ENCODE results near the gene GSTP1.
A peak's percentile ranks its signal among the peaks of the same experiment; 100 is the strongest.

The GSTP1 gene

DNA sequence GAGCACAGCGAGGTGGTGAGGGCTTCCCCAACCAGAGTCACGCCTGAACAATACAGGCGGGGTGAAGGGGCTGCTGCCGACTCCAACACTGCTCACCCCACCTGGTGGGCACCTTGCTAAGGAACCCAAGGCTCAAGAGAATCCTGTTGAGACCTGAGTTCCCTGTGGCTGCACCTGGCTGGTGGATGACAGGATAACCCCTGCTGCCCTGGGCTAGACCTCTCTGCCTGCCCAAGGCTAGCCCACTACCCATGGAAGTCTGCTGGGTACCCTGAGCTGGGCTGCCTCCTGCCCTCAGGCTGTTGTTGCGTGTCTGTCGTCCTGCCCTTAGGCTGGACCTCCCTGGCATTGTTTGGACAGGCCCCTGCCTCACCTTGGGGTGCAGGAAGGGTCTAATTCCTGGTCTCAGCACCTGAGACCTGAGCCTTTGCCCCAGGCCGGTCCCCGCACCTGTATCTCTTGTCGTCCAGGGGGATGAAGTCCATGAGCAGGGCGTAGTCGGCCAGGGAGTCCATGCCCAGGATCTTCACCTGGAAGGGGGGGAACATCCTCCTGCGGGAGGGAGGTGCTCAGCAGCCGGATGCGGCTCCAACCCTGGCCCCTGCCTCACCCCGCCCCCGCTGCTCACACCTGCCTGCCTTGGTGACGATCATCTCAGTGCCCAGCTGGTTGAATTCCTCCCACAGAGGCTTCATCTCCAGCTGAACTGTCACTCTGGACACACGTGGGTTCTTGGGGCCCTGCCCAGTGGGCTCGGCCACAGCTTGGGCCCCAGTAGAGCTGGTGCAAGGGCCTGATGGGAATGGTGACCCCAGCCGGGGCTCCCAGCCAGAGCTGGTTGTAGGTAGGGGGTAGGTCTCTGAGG, 51.0 kb downstream of the GSTP1 start:
- TF ChIP-seq ZFX (IDR thresholded peaks at IDR 0.05), result no peak
- TF ChIP-seq, protein P1, sequence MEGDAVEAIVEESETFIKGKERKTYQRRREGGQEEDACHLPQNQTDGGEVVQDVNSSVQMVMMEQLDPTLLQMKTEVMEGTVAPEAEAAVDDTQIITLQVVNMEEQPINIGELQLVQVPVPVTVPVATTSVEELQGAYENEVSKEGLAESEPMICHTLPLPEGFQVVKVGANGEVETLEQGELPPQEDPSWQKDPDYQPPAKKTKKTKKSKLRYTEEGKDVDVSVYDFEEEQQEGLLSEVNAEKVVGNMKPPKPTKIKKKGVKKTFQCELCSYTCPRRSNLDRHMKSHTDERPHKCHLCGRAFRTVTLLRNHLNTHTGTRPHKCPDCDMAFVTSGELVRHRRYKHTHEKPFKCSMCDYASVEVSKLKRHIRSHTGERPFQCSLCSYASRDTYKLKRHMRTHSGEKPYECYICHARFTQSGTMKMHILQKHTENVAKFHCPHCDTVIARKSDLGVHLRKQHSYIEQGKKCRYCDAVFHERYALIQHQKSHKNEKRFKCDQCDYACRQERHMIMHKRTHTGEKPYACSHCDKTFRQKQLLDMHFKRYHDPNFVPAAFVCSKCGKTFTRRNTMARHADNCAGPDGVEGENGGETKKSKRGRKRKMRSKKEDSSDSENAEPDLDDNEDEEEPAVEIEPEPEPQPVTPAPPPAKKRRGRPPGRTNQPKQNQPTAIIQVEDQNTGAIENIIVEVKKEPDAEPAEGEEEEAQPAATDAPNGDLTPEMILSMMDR (conservative IDR thresholded peaks at IDR 0.05), result no peak
- H3K27ac ChIP-seq, result peak overlapping the region; percentile 93

DNA sequence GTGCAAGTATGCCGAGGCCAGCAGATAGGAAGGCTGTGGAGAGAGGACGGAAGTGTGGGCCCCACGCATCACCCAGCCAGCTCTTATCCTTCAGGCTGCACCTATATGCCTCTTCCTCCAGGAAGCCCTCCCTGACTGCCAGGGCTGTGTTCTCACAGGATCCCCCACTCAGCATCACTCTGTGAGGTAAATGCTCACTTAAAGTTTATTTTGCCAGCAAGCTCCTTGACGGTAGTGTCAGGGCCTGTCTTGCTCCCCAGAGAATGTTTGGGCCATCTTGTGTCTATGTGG, 51.6 kb downstream of the GSTP1 start:
- H3K27ac ChIP-seq, result peak overlapping the region; percentile 93
- TF ChIP-seq, protein P1 (conservative IDR thresholded peaks at IDR 0.05), result no peak
- no peak for TF ChIP-seq ZFX (IDR thresholded peaks at IDR 0.05)

All from C4-2B (cell line).